ENCODE measurements around the gene AMOTL1.
"Not testable (repeated sequence)": the region's sequence is repeated elsewhere in the genome, so short reads cannot be mapped to it uniquely, and the experiment has no call there.

The AMOTL1 gene

DNA sequence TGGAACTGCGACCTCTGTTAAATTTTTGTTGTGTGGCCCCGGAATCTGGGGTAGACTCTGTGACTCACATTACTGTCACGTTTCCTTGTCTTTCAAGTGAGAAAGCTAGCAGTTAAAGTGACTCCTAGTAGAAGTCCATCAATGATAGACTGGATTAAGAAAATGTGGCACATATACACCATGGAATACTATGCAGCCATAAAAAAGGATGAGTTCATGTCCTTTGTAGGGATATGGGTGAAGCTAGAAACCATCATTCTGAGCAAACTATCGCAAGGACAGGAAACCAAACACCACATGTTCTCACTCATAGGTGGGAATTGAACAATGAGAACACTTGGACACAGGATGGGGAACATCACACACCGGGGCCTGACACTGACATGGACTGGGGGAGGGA lies 23.8 kb downstream of the AMOTL1 start:
- not testable (repeated sequence) for DNase-seq (ENCODE audit: low spot score)

DNA sequence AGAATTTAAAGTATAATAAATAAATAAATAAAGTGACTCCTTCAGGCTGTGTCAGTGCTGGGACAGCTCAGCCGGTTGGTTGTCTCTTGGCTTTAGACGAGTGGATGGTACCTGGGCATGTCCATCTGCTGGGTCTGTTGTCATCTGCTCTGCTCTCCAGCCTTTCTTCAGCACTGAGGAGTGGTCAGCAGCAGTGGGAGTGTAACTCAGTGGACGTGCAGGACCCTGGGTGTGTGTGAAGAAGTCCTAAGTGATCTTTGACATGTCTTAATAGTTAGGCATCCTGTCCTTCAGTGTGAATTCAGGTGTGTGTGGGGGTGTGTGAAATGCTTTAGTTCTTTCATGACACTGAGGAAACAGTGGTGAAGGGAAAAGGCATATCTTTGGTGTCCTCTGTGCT lies 24.3 kb downstream of the AMOTL1 start:
- no peak for DNase-seq (ENCODE audit: low spot score)

DNA sequence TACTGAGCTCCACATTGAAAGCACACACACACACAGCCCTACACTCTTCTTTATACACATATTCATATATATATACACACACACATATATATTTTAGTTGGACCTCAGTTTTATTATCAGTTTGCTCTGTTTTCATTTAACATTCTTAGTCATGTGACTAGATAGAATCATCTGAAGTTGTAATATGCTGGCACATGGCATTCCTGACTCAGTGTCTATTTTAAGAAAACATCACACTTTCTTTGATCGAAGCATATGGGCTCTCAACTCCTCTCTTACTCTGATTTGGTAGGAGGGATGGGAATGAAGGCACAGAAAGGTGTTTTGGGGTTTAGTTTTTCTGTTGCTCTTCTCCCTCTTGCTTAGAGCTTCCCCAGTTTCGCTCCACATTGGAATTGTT lies 24.8 kb downstream of the AMOTL1 start:
- no peak for DNase-seq (ENCODE audit: low spot score)

DNA sequence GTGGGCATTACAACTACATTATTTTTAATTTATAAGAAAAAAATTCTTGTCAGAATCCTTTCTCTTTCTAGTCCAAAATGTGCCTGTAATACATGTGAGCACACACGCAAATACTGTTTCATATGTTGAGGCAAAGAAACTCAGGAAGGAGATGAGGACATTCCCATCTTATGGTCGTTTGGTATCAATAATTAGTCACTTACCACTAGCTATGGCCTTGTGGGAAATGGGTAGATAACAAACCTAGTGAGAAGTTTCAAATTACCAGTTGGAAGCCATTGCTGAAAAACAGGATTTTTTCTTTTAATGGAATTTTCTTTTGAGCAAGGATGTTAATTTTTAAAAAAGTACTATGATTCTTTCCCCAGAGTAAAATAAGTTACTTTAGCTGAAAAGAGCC lies 25.7 kb downstream of the AMOTL1 start:
- DNase-seq (ENCODE audit: low spot score) = no peak

DNA sequence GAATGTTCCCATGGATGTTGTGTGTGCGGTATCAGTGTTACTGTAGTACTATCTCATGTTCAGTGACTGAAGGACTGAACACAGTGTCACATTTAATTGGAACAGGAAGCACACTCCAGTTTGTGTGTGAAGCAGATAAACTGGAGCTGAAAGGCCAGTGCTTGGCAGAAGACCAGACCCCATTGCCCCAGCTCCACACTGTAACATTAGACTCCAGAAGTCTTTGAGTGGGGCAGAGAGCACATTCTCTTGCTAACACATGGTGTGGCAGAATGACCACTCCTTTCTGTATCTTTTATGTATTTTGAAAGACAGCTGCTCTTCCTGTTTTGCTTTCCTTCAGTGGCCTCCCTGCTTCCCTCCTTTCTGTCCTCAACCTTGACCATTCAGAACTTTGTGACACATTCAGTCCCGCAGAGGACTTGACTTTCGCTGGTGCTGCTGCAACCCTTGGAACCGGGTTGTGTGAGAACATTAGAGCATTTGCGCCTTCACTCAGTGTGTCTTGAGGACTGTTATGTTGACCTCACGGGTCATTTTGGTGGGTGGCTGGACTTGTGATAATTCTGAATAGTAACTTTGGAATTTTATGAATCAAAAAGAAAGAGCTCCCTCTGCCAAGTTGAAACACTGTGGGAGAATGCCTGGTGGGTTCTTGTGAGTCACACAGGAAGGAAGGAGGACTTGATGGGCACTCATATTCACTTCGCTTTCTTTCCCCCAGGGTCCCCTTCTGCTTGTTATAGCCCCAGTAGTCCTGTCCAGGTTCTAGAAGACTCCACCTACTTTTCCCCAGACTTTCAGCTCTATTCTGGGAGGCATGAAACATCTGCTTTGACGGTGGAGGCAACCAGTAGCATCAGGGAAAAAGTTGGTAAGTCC lies 26.4 kb downstream of the AMOTL1 start:
- peak; percentile 84 for DNase-seq (ENCODE audit: low spot score)

DNA sequence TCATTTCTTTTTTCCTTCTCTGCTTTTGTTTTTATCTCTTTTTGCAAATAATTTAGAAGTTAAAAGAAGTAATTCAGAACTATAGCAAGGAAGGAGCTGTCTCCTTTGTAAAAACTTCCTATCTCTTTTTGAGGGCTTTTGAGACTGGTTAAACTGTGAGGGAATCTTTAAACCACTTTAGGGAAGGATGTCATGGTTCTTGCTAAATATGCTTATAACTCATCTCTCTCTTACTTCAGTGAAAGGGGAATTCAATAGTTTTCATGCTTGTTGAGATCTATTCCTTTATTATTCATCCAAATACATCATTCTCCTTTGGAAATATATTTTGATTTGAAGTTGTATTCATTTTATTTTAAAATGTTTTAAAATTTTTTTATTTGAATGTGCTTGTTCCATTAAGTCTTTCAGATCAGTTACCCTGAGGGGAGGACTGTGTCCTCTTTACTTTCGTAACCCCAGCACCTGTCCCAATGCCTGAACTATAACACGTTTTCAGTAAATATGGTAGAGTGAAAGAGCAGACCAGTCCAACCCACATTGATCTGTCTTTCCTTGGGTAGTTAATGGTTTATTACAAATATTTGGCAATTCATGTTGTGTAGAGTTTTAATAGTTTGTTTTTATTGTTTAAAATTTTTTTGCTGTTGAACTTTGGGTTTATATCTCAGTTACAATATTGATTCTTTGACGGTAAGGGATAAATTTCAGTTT lies 27.5 kb downstream of the AMOTL1 start:
- no peak for DNase-seq (ENCODE audit: low spot score)

DNA sequence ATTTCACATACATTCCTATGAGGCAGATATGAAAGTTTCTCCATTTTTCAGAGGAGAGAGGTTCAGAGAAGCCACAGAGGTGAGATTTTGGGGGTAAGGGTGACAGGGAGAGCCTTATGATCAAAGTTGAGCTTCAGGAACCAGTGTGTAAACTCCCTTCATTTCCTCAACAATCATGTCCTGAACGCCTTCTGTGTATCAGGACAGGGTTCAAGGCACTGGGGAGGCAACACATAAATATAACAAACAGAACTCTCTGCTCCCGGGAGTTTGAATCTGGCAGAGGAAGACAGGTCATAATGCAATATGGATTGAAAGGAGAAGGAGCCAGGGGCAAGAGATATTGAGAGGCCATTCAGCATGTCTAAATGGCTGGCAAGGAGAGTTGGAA lies 28.0 kb downstream of the AMOTL1 start:
- no peak for DNase-seq (ENCODE audit: low spot score)

DNA sequence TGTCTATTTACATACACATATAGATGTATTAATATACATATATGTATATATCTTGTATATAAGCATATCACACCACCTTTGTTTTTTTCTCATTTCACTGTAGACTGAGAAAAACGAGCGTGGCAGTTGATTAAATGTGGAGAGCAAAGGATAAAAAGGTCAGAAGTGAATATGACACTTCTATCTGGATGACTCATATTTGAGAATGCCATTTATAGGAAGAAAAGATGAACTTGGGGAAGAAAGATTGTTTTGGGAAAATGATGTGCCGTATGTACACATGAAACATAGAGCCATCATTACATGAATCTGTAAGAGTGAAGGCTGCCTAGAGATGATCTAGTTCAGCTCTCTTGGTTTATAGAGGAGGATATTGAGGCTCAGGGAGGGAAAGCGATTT lies 28.7 kb downstream of the AMOTL1 start:
- no peak for DNase-seq (ENCODE audit: low spot score)

DNA sequence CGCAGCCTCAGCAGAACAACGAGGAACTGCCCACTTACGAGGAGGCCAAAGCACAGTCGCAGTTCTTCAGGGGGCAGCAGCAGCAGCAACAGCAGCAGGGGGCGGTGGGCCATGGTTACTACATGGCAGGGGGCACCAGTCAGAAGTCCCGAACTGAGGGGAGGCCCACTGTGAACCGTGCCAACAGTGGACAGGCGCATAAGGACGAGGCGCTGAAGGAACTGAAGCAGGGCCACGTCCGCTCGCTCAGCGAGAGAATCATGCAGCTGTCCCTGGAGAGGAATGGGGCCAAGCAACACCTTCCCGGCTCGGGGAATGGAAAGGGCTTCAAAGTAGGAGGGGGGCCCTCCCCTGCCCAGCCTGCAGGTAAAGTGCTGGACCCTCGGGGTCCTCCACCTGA lies 31.6 kb downstream of the AMOTL1 start:
- DNase-seq (ENCODE audit: low spot score) = no peak

DNA sequence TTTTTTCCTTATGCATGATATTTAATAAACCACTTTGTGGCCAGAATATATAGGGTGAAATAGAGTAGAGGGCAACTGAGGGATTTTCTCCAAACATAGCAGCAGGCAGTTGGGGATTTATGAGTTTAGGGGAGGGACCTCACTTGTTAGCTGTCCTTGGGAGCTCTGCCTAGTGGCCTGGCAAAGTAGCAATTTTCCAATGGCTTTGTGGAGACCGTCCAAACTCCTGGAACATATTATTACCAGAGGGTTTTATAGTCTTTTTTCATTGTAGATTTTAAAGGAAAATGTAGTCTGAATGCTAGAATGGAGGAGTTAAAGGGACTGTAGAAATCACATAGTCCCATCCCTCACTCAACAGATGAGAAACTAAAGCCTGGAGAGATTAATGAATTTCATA lies 32.3 kb downstream of the AMOTL1 start:
- DNase-seq (ENCODE audit: low spot score) = no peak

DNA sequence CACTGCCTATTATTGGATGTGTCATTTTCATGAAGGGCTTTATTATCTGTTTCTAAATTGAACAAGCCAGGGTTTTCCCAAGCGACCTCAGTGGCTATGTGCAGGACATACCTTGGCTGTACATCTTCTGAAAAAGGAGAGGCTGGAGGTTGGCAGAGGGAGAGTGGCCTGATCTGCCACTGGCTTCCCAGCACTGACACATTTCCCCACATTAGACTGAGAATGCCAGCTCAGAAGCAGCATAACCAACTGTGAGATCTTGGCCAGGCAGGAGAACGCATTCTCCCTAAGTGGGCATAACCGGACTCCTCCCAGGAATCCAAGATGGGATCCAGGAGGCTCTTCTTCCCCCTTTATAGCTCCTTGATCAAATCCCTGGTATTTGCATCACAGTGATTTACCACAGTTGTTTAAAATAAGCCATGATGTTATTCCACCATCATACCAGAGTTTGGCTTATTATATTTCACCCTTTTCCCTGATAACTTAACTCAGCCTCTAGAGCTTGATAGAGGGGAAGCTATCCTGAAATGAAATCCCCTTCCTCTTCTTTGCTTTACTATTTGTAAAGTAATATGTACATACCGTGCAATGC lies 33.8 kb downstream of the AMOTL1 start:
- no peak for DNase-seq (ENCODE audit: low spot score)

DNA sequence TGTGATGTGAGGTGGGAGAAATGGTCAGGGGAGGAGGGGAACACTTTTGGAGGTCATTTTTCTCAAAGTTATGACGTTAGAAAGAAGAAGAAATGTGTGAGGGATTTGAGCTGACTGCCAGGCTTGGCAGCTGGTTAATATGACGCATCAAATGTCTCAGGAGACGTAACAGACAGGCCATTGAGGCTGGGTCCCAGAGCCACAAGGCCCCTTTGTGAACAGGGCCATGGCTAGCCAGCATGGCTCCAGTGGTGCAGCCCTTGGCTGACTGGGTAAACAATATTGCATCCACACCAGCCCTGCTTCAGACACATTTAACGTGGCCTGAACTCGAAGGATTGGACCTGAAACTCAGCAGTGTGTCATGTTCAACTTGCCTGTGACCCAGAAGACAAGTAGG lies 34.3 kb downstream of the AMOTL1 start:
- no peak for DNase-seq (ENCODE audit: low spot score)

DNA sequence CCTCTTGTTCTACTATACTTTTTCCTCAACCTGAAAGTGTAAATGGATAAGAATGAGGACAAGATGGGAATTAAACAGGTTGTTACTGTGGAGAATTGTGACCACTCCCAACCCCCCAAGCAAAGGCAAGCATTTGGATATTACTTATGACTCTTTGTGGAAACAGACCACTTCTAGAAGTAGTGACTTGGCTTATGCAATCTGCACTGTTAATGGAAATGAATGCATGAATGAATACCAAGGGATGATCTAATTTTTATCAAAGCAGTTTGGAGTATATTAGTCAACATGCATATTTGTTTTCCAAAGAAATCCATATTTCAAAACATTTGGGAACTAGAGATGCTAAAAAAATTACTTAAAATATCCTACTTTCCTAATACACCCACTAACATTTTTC lies 35.3 kb downstream of the AMOTL1 start:
- no peak for DNase-seq (ENCODE audit: low spot score)

DNA sequence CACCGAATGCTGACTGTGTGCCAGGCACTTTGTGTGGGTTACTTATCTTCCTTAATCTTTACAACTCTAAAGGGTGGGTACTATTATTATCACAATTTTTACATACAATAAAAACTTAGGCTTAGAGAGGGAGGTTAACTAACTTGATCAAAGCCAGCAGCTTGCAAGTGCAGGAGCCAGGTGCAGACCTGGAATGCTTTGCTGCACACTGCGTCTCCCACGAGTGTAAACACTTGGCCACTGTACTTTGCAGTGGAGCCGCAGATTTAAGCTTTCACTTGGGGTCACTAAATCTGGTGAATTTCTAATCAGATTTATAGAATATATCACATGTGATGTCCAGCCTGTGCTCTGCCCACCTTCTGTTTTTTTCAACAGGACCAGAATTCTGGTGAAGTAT lies 36.7 kb downstream of the AMOTL1 start:
- no peak for DNase-seq (ENCODE audit: low spot score)

DNA sequence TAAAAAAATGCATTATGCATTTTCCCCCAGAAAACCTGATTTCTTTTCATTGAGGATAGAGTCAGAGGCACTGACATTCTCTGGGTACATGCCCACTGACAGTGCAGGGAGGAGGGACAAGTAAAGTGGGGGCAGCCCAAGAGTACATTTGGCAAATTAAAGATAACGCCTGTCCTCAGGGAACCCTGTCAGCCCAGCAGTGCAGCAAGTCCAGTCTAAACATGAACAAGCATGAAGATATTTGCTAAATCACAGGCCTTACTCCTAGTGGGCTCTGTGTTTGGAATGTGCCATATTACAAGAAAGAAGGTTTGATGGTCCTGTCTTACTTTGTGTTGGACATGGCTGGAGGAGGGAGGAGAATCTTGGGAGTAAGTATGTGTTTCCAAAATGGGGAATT lies 37.9 kb downstream of the AMOTL1 start:
- DNase-seq (ENCODE audit: low spot score) = no peak

DNA sequence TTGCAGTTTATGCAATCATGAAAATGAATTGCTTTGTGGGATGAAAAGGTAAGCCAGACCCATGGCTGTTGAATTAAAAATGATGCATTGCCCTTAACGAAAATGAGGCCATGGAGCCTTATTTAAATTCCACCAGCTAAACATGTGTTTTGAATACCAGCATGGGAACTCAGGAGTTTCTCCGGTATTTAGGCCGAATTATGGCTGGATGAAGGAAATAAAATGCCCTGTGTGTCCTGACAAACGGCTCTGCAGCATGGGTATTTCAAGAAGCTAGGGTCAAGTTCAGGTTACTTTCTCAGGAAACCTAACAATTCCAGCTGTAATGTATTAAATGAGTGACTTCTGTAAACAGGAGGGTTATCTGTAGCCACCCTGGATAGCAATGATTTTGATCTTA lies 38.3 kb downstream of the AMOTL1 start:
- DNase-seq (ENCODE audit: low spot score) = no peak

DNA sequence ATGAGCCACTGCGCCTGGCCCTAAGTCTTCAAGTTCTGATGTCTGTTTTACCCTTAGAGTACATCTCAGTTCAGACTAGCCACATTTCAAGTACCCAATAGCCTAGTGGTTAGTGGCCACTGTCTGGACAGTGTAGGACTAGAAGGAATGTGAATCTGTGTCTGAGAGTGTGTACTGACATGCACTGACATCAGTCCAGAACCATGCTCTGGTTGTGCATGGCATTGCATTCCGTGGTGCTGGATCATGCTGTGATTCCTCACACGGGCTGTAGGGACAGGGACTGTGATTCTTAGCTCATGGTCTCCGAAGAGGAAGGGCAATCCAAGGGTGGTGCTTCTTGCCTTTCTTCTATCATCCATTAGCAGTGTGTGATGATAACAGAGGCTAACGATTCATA lies 41.1 kb downstream of the AMOTL1 start:
- DNase-seq (ENCODE audit: low spot score) = peak; percentile 40

DNA sequence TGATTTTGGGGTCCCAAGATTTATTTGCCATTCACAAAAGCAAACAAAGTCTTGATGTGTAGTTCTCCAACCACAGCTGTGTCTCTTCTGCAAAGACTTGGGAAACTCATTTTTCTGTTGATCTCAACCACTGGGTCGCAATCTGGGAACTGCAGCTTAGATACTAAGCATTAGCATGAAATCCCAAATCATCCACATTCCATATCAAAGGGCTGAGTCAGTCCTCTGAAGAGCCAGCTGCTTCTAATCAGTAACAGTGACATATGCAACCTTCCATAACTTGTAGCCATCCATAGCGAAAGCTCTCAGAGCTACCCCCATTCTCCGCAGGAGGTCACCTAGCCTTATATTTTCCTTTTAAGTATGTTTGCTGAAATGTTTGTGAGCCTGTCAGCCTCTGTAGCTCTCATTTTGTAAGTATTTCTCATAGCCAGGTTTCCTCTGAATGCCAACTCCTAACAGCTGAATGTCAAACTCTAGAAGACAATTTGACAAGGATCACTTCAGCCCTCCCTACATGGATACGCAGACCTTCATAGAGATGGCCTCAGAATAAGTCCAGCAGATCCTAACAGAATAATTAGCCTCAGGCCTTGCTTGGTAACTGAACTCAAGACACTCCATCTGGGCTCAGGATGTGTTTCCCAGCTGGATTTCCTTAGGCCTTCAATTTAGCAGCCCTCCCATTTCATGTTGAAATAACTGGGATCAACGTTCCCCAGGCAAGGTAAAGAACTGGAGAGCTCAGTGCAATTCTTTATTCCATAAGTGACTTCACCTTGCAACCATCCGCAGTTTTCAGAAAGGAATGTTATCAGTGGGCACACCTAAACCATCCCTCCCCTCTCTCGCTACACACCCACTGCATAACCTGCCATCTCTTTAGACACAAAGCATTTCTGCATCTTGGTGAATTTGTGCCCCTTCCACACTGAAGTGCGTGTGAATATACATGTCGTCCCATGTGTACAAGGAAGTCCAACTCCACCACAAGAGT lies 44.9 kb downstream of the AMOTL1 start:
- not testable (repeated sequence) for DNase-seq (ENCODE audit: low spot score)

DNA sequence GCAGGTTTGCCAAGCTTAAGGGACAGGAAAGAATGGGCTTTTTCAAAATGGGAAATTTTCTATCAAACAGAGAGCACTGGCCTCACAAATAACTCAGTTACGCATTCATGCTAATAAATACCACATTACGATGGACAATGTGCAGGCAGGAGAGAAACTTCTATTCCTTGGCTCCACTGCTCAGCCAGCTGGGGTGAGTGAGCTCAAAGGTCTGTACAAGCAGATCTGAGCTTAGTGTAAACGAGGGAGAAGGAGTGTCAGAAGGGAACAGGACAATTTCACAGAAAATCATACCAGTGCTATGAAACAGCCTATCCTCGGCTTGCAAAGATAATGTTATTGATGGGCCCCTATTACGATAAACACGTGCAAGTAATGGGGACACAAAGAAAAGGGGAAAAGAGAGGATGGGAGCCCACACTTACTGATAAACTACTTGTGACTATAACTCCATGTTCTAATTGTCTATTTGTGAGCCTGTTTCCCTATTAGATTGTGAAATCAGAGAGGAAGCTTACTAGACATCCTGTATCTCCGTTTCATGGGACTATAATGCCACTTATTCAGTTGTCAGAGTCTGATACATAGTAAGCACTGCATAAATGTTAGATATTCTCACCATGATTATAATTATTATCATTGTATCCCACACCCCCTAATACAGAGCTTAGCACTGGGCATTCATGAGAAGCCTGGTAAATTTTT lies 46.3 kb downstream of the AMOTL1 start:
- DNase-seq (ENCODE audit: low spot score) = no peak

DNA sequence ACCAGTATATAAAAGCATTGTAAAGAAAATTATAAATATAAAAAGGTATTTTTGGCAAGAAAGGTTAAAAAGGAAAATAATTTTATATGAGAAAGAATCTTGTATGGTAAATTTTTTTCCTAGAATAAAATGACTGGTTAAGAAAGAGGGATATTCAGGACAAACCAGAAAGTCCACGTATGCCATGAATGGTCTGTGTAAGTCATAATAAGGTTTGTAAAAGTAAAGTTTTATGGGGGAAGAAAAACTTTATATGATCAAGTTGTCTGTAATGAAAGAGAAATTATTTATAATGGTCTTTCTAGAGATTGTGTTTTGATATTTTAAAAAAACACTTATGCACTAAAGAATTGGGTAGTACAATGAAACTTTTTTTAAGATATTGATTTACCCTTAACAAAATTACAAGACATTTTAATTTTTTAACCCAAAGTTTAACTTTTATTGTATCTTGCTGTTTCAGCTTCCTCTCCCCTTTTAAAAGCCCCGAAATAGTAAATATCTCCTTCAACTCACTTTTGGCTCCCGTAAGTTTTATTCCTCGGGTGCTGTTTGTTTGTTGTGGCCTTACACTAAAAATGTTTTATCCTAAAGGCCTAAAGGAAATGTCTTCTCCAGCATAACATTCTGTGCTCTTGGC lies 47.7 kb downstream of the AMOTL1 start:
- no peak for DNase-seq (ENCODE audit: low spot score)

DNA sequence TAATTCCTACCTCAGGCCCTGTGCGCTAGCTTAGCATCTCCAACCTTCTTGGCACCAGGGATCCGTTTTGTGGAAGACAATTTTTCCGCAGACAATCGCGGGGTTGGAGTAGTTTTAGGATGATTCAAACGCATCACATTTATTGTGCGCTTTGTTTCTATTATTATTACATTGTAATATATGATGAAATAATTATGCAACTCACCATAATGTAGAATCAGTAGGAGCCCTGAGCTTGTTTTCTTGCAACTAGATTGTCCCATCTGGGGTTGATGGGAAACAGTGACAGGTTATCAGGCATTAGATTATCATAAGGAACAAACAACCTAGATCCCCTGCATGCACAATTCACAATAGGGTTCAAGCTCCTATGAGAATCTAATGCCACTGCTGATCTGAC lies 52.3 kb downstream of the AMOTL1 start:
- DNase-seq (ENCODE audit: low spot score) = no peak
